Sigmoid colon (tissue), 7 donors: ENCODE results near the gene ZNF664. TPM values are rescaled to one million over a fixed set of nuclear protein-coding genes. Genes with fewer than 3 reads are reported as not detected.

ENCODE experiments used
- DNase-seq: peaks from one replicate; pipeline ENCODE4 v3.0.0-alpha.2; 2019
- H3K27ac ChIP-seq, 4 donors: fragments of 200-600 bp; sonication (generic); one replicate each; pipeline ENCODE4 v1.5.1; 2016 to 2019; ENCODE audit warnings: mild to moderate bottlenecking in 1 of 4
- H3K27me3 ChIP-seq, 3 donors: fragments of 200-600 bp; sonication (generic); one replicate each; pipeline ENCODE4 v1.5.1; 2019; ENCODE audit warnings: mild to moderate bottlenecking in 1 of 3
- H3K36me3 ChIP-seq, 4 donors: fragments of 200-600 bp; sonication (generic); one replicate each; pipeline ENCODE4 v1.5.1; 2016 to 2019
- H3K4me1 ChIP-seq, 4 donors: fragments of 200-600 bp; sonication (generic); one replicate each; pipeline ENCODE4 v1.5.1; 2017 to 2019
- H3K4me3 ChIP-seq, 4 donors: fragments of 200-600 bp; sonication (generic); one replicate each; pipeline ENCODE4 v1.5.1; 2017 to 2019; ENCODE audit warnings: mild to moderate bottlenecking in 2 of 4, moderate library complexity in 1 of 4
- H3K9me3 ChIP-seq, 4 donors: fragments of 200-600 bp in 3 of 4; sonication (generic) in 3 of 4; one replicate each; pipeline versions ENCODE4 v1.5.1 to v1.6.1; 2013 to 2019
- CTCF ChIP-seq, 4 experiments: fragments of 450-650 bp in 3 of 4; fragments of 200-600 bp in 1 of 4; IDR thresholded peaks; one replicate each; pipeline ENCODE4 v1.5.1; 2016 to 2019; ENCODE audit warnings: antibody characterized with exemption in 4 of 4, mild to moderate bottlenecking in 3 of 4, moderate library complexity in 2 of 4
- EP300 ChIP-seq, 4 donors: sonication (generic); formaldehyde crosslinking; IDR thresholded peaks; one replicate each; pipeline ENCODE4 v1.6.1; 2017; ENCODE audit warnings: antibody characterized with exemption in 4 of 4
- POLR2A ChIP-seq, 2 donors: fragments of 450-650 bp; IDR thresholded peaks; one replicate each; pipeline ENCODE4 v1.6.1; 2016; ENCODE audit warnings: antibody characterized with exemption in 2 of 2, mild to moderate bottlenecking in 2 of 2, moderate library complexity in 2 of 2
- POLR2AphosphoS5 ChIP-seq, 4 donors: sonication (generic); formaldehyde crosslinking; IDR thresholded peaks; one replicate each; pipeline ENCODE4 v1.6.1; 2017; ENCODE audit warnings: antibody characterized with exemption in 4 of 4
- WGBS, 2 donors: extraction: QIAGEN DNeasy Blood & Tissue Kit; methylation state at CpG; one replicate each; pipeline ENCODE4 v1.1.7; 2013; 5-methylcytosine and 5-hydroxymethylcytosine counted together
- intact Hi-C: fragments of 100-400 bp; cut with DNase I; formaldehyde crosslinking; loops from one replicate; pipeline ENCODE4 v1.15.1; 2023
- polyA plus RNA-seq, 3 donors: library from polyadenylated mRNA; stranded (reverse); fragments of 200-250 nt; gene quantifications; one replicate each; pipeline ENCODE4 v1.2.3, GENCODE V29; 2013
- total RNA-seq, 4 donors: library from RNA; depleted of rRNA; stranded (reverse); fragments of >200 nt; gene quantifications; one replicate each; pipeline ENCODE4 v1.1.0, GENCODE V29; 2016
- donor health status: healthy with polysubstance abuse.
- donor health status: Bipolar disorder and iron deficiency.
- donor health status: healthy.

ZNF664 gene
- total and polyA plus RNA-seq, 7 donors, result 43.4 to 74.0 (median 62.5) TPM

- no peak overlapping the region for H3K4me3 ChIP-seq
- 49 to 59% methylated on average over 9 of the region's 9 CpGs for WGBS, 2 donors
- TF ChIP-seq EP300 (IDR thresholded peaks at IDR 0.05), result no peak
- no peak for TF ChIP-seq POLR2A (IDR thresholded peaks at IDR 0.05)
- peak; percentile 37 to 87 (median 72) for TF ChIP-seq CTCF (IDR thresholded peaks at IDR 0.05)
- no peak for TF ChIP-seq POLR2AphosphoS5 (IDR thresholded peaks at IDR 0.05)
- H3K4me1 ChIP-seq, result peaks cover 0 to 19% (median 6%) of the 10 kb centered on the region in 4 donors
- H3K27ac ChIP-seq, result no peak overlapping the region
- intact Hi-C loops, result loop anchor here (5.0 to 10.0 kb wide), 2 partner anchors 125 to 542 kb away; no protein-coding TSS in a partner anchor
- no peaks in the 10 kb centered on the region for H3K9me3 ChIP-seq
- no peaks in the 10 kb centered on the region for H3K36me3 ChIP-seq
- DNase-seq, result no peak
- no peaks in the 10 kb centered on the region for H3K27me3 ChIP-seq
These were observed 59.4 kb downstream of the ZNF664 start for GRCh38 chr12:124032265-124032886.

- WGBS, 2 donors, result 90 to 94% methylated on average over 2 of the region's 2 CpGs
- DNase-seq, result no peak
- H3K36me3 ChIP-seq, result no peaks in the 10 kb centered on the region
- no peak for TF ChIP-seq POLR2AphosphoS5 (IDR thresholded peaks at IDR 0.05)
- no peak for TF ChIP-seq POLR2A (IDR thresholded peaks at IDR 0.05)
- TF ChIP-seq CTCF (IDR thresholded peaks at IDR 0.05), result no peak
- TF ChIP-seq EP300 (IDR thresholded peaks at IDR 0.05), result no peak
- H3K27ac ChIP-seq, result no peak overlapping the region
- H3K27me3 ChIP-seq, result no peaks in the 10 kb centered on the region
- no peaks in the 10 kb centered on the region for H3K9me3 ChIP-seq
- no peak overlapping the region for H3K4me3 ChIP-seq
- H3K4me1 ChIP-seq, result peaks cover 0 to 18% (median 6%) of the 10 kb centered on the region in 4 donors
- intact Hi-C loops, result loop anchor here (5.0 to 10.0 kb wide), 2 partner anchors 127 to 541 kb away; no protein-coding TSS in a partner anchor
These were observed 60.8 kb downstream of the ZNF664 start for GRCh38 chr12:124033859-124034258.

DNA sequence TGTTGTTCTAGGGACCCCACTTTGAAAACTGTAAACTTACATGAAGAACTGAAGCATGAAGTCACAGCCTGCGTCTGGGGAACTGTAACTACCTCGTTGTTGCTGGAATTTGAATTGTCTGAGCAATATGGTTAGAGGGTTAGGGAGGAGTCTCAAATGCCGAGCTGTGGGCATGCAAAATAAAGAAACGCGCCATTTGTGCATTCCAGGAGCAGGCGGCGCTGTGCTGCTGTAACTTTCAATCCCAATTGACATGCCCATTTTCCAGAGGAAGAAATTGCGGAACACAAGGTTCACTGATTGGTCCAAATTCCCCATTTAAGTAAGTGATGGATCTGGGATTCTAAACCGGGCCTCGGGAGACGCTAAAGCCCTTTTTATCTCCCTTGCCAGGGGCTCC lies 61.3 kb downstream of the ZNF664 start:
- no peak for DNase-seq
- no peak overlapping the region for H3K4me3 ChIP-seq
- H3K27ac ChIP-seq, result no peak overlapping the region
- no peaks in the 10 kb centered on the region for H3K36me3 ChIP-seq
- H3K9me3 ChIP-seq, result no peaks in the 10 kb centered on the region
- TF ChIP-seq CTCF (IDR thresholded peaks at IDR 0.05) (no peak), POLR2AphosphoS5 (IDR thresholded peaks at IDR 0.05) (no peak), POLR2A (IDR thresholded peaks at IDR 0.05) (no peak), EP300 (IDR thresholded peaks at IDR 0.05) (no peak)
- peaks cover 0 to 18% (median 6%) of the 10 kb centered on the region in 4 donors for H3K4me1 ChIP-seq
- intact Hi-C loops, result loop anchor here (5.0 to 10.0 kb wide), 2 partner anchors 127 to 541 kb away; no protein-coding TSS in a partner anchor
- H3K27me3 ChIP-seq, result no peaks in the 10 kb centered on the region
- WGBS, 2 donors, result 89 to 90% methylated on average over 11 of the region's 11 CpGs

- no peak for DNase-seq
- intact Hi-C loops, result loop anchor here (5.0 to 10.0 kb wide), 2 partner anchors 540 to 867 kb away; no protein-coding TSS in a partner anchor
- WGBS, 2 donors, result 72 to 80% methylated on average over 2 of the region's 2 CpGs
- no peak overlapping the region for H3K27ac ChIP-seq
- H3K4me1 ChIP-seq, result peaks cover 0 to 14% (median 4%) of the 10 kb centered on the region in 4 donors
- no peaks in the 10 kb centered on the region for H3K9me3 ChIP-seq
- TF ChIP-seq POLR2A (IDR thresholded peaks at IDR 0.05) (no peak), POLR2AphosphoS5 (IDR thresholded peaks at IDR 0.05) (no peak), CTCF (IDR thresholded peaks at IDR 0.05) (no peak), EP300 (IDR thresholded peaks at IDR 0.05) (no peak)
- no peaks in the 10 kb centered on the region for H3K36me3 ChIP-seq
- no peak overlapping the region for H3K4me3 ChIP-seq
- H3K27me3 ChIP-seq, result no peaks in the 10 kb centered on the region
These were observed 62.1 kb downstream of the ZNF664 start for GRCh38 chr12:124035163-124035562.
